Stomach (tissue), 4 donors: ENCODE measurements around the gene NGDN.
"Not testable (repeated sequence)": the region's sequence is repeated elsewhere in the genome, so short reads cannot be mapped to it uniquely, and the experiment has no call there.

ENCODE experiments used
- EP300 ChIP-seq: sonication (generic); formaldehyde crosslinking; IDR thresholded peaks from one replicate; pipeline ENCODE4 v1.6.1; 2017; ENCODE audit warnings: antibody characterized with exemption
- POLR2A ChIP-seq, 4 donors: fragments of 450-650 bp; IDR thresholded peaks; one replicate each; pipeline ENCODE4 v1.6.1; 2016; ENCODE audit warnings: antibody characterized with exemption in 4 of 4, control low read depth in 2 of 4, mild to moderate bottlenecking in 1 of 4, moderate library complexity in 1 of 4
- POLR2AphosphoS5 ChIP-seq, 3 donors: sonication (generic); formaldehyde crosslinking; IDR thresholded peaks; one replicate each; pipeline ENCODE4 v1.6.1; 2016; ENCODE audit warnings: antibody characterized with exemption in 3 of 3
- TF ChIP-seq, protein P1 (sequence below), 7 experiments: fragments of 450-650 bp in 4 of 7; fragments of 200-600 bp in 3 of 7; sonication (generic) in 3 of 7; IDR thresholded peaks; one replicate each; pipeline ENCODE4 v1.5.1; 2016 to 2019; ENCODE audit warnings: antibody characterized with exemption in 7 of 7, control low read depth in 2 of 7, mild to moderate bottlenecking in 1 of 7

DNA sequence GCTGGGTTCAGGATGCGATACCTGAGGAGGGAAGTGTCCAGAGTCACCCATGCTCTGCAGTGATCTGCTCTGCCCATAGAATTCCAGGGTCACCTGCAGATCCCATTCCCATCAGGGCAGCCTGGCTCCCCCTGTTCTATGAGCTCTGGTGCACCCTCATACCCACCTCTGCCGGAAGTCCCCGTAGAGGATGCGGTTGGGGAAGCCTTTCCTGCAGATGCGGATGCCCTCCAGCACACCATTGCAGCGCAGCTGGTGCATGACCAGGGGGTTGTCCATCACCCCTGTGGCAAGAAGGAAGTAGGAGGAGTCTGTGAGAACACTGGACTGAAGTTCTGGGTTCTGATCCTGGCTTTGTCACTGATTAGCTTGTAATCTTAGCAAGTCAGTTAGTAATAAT is 43.7 kb upstream of the NGDN start:
- TF ChIP-seq, protein P1, sequence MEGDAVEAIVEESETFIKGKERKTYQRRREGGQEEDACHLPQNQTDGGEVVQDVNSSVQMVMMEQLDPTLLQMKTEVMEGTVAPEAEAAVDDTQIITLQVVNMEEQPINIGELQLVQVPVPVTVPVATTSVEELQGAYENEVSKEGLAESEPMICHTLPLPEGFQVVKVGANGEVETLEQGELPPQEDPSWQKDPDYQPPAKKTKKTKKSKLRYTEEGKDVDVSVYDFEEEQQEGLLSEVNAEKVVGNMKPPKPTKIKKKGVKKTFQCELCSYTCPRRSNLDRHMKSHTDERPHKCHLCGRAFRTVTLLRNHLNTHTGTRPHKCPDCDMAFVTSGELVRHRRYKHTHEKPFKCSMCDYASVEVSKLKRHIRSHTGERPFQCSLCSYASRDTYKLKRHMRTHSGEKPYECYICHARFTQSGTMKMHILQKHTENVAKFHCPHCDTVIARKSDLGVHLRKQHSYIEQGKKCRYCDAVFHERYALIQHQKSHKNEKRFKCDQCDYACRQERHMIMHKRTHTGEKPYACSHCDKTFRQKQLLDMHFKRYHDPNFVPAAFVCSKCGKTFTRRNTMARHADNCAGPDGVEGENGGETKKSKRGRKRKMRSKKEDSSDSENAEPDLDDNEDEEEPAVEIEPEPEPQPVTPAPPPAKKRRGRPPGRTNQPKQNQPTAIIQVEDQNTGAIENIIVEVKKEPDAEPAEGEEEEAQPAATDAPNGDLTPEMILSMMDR (IDR thresholded peaks at IDR 0.05) = not testable (repeated sequence)
- not testable (repeated sequence) for TF ChIP-seq POLR2AphosphoS5 (IDR thresholded peaks at IDR 0.05); EP300; POLR2A (IDR thresholded peaks at IDR 0.05)
